ENCODE measurements around the gene CALCR.

The CALCR gene

DNA sequence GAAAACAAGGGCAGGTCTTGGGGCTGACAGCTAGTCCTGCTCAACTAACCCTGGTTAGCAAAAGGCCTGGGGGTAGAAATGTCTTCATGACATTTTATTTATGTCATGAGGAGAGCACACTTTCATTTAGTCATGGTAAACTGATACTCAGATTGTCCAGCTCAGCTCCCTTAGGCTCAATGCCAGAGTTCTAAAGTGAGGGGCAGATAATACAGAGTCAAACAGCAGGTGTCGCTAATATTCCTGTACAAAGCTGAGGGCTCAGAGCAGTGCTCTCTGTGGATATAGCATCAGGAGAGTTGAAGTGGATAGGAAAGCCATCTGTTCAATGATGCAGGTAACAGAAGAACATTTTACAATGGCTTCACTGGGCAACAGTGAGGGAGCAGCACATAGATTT is 26.8 kb upstream of the CALCR start:
- TF ChIP-seq GLIS3 (CRISPR knock-in tag; IDR thresholded peaks at IDR 0.05) (no peak), ZC3H10 (CRISPR knock-in tag; IDR thresholded peaks at IDR 0.05) (no peak), OSR1 (CRISPR knock-in tag; IDR thresholded peaks at IDR 0.05) (no peak), ARNTL (CRISPR knock-in tag; IDR thresholded peaks at IDR 0.05; ENCODE audit: borderline replicate concordance, low read depth) (no peak), TCF4 (CRISPR knock-in tag; IDR thresholded peaks at IDR 0.05; ENCODE audit: borderline replicate concordance) (no peak), ZNF8 (CRISPR knock-in tag; IDR thresholded peaks at IDR 0.05) (no peak), BACH2 (CRISPR knock-in tag; IDR thresholded peaks at IDR 0.05; ENCODE audit: borderline replicate concordance) (no peak), RARB (CRISPR knock-in tag; IDR thresholded peaks at IDR 0.05) (no peak), SNAI2 (CRISPR knock-in tag; IDR thresholded peaks at IDR 0.05) (no peak), PPARA (CRISPR knock-in tag; IDR thresholded peaks at IDR 0.05; ENCODE audit: borderline replicate concordance) (no peak), ZNF70 (CRISPR knock-in tag; IDR thresholded peaks at IDR 0.05) (no peak)
- TF ChIP-seq, protein P1, sequence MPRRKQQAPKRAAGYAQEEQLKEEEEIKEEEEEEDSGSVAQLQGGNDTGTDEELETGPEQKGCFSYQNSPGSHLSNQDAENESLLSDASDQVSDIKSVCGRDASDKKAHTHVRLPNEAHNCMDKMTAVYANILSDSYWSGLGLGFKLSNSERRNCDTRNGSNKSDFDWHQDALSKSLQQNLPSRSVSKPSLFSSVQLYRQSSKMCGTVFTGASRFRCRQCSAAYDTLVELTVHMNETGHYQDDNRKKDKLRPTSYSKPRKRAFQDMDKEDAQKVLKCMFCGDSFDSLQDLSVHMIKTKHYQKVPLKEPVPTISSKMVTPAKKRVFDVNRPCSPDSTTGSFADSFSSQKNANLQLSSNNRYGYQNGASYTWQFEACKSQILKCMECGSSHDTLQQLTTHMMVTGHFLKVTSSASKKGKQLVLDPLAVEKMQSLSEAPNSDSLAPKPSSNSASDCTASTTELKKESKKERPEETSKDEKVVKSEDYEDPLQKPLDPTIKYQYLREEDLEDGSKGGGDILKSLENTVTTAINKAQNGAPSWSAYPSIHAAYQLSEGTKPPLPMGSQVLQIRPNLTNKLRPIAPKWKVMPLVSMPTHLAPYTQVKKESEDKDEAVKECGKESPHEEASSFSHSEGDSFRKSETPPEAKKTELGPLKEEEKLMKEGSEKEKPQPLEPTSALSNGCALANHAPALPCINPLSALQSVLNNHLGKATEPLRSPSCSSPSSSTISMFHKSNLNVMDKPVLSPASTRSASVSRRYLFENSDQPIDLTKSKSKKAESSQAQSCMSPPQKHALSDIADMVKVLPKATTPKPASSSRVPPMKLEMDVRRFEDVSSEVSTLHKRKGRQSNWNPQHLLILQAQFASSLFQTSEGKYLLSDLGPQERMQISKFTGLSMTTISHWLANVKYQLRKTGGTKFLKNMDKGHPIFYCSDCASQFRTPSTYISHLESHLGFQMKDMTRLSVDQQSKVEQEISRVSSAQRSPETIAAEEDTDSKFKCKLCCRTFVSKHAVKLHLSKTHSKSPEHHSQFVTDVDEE (CRISPR knock-in tag; IDR thresholded peaks at IDR 0.05), result no peak
- peak; percentile 67 for ATAC-seq

DNA sequence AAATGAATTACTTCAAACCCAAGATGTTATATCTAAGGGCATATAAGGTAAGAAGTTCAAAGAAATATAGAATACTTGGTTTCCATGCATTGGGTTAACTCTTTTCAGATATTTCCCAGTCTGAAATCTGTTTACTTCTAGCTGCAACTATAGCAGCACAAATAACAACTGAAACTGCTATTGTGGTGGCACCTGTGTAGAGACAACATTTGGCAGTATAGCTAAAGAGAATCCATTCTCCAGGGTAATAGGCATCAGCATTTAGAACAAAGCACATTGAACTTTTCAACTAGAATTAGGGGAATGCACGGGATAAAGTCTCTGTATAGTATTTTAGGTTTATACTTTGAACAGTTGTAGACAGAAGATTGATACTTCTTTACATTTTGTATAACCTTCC is 19.7 kb upstream of the CALCR start:
- no peak for ATAC-seq
- no peak for TF ChIP-seq PPARA (CRISPR knock-in tag; IDR thresholded peaks at IDR 0.05; ENCODE audit: borderline replicate concordance)
- TF ChIP-seq, protein P2, sequence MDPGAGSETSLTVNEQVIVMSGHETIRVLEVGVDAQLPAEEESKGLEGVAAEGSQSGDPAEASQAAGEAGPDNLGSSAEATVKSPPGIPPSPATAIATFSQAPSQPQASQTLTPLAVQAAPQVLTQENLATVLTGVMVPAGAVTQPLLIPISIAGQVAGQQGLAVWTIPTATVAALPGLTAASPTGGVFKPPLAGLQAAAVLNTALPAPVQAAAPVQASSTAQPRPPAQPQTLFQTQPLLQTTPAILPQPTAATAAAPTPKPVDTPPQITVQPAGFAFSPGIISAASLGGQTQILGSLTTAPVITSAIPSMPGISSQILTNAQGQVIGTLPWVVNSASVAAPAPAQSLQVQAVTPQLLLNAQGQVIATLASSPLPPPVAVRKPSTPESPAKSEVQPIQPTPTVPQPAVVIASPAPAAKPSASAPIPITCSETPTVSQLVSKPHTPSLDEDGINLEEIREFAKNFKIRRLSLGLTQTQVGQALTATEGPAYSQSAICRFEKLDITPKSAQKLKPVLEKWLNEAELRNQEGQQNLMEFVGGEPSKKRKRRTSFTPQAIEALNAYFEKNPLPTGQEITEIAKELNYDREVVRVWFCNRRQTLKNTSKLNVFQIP (CRISPR knock-in tag; IDR thresholded peaks at IDR 0.05; ENCODE audit: borderline replicate concordance, low read depth), result no peak
- no peak for TF ChIP-seq BACH2 (CRISPR knock-in tag; IDR thresholded peaks at IDR 0.05; ENCODE audit: borderline replicate concordance)
- no peak for TF ChIP-seq ISL1 (CRISPR knock-in tag; IDR thresholded peaks at IDR 0.05)
- TF ChIP-seq CSDC2 (CRISPR knock-in tag; IDR thresholded peaks at IDR 0.05), result no peak
- TF ChIP-seq ZNF565 (CRISPR knock-in tag; conservative IDR thresholded peaks at IDR 0.05; ENCODE audit: low read depth), result no peak
- no peak for TF ChIP-seq RARB (CRISPR knock-in tag; IDR thresholded peaks at IDR 0.05)
- TF ChIP-seq, protein P1 (CRISPR knock-in tag; IDR thresholded peaks at IDR 0.05), result no peak
- no peak for TF ChIP-seq ZFP3 (CRISPR knock-in tag; IDR thresholded peaks at IDR 0.05)
- TF ChIP-seq, protein P3, sequence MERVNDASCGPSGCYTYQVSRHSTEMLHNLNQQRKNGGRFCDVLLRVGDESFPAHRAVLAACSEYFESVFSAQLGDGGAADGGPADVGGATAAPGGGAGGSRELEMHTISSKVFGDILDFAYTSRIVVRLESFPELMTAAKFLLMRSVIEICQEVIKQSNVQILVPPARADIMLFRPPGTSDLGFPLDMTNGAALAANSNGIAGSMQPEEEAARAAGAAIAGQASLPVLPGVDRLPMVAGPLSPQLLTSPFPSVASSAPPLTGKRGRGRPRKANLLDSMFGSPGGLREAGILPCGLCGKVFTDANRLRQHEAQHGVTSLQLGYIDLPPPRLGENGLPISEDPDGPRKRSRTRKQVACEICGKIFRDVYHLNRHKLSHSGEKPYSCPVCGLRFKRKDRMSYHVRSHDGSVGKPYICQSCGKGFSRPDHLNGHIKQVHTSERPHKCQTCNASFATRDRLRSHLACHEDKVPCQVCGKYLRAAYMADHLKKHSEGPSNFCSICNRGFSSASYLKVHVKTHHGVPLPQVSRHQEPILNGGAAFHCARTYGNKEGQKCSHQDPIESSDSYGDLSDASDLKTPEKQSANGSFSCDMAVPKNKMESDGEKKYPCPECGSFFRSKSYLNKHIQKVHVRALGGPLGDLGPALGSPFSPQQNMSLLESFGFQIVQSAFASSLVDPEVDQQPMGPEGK (CRISPR knock-in tag; IDR thresholded peaks at IDR 0.05; ENCODE audit: borderline replicate concordance), result no peak
- TF ChIP-seq, protein P4, sequence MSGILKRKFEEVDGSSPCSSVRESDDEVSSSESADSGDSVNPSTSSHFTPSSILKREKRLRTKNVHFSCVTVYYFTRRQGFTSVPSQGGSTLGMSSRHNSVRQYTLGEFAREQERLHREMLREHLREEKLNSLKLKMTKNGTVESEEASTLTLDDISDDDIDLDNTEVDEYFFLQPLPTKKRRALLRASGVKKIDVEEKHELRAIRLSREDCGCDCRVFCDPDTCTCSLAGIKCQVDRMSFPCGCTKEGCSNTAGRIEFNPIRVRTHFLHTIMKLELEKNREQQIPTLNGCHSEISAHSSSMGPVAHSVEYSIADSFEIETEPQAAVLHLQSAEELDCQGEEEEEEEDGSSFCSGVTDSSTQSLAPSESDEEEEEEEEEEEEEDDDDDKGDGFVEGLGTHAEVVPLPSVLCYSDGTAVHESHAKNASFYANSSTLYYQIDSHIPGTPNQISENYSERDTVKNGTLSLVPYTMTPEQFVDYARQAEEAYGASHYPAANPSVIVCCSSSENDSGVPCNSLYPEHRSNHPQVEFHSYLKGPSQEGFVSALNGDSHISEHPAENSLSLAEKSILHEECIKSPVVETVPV (CRISPR knock-in tag; IDR thresholded peaks at IDR 0.05), result no peak
- TF ChIP-seq TOX (CRISPR knock-in tag; IDR thresholded peaks at IDR 0.05; ENCODE audit: borderline replicate concordance), result no peak
- TF ChIP-seq OSR1 (CRISPR knock-in tag; IDR thresholded peaks at IDR 0.05), result no peak
- TF ChIP-seq ZNF8 (CRISPR knock-in tag; IDR thresholded peaks at IDR 0.05), result no peak
- no peak for TF ChIP-seq ZNF70 (CRISPR knock-in tag; IDR thresholded peaks at IDR 0.05)
- no peak for TF ChIP-seq ESRRG (CRISPR knock-in tag; IDR thresholded peaks at IDR 0.05)
